IMR-90 (cell line): Measurements from ENCODE around the gene TOMM34. TPM values are rescaled to one million over a fixed set of nuclear protein-coding genes. Genes with fewer than 3 reads are reported as not detected.

Experiments
- ATAC-seq: fragments of 200-7000 bp; cut with Tn5 transposase; 2 replicates; pipeline ENCODE4 v1.9.1; 2020; ENCODE audit warnings: low read depth, mild to moderate bottlenecking, moderate library complexity
- Bru-seq: library from RNA; stranded (reverse); fragments of 400-500 nt; gene quantifications from one replicate; lab custom pipeline; 2021; lab: Mats Ljungman, UMichigan
- BruChase-seq, 2 experiments: library from RNA; stranded (reverse); fragments of 400-500 nt; gene quantifications; one replicate each; lab custom pipeline; 2021; lab: Mats Ljungman, UMichigan
- BruUV-seq: library from RNA; stranded (reverse); fragments of 400-500 nt; replicated peaks from 2 replicates; lab custom pipeline; 2021; lab: Mats Ljungman, UMichigan
- CTCF ChIA-PET: fragments of 300-600 bp; formaldehyde crosslinking; extraction: SDS; loops from one replicate; lab custom pipeline; 2021; ENCODE audit warnings: antibody characterized with exemption; lab: Yijun Ruan, JAX
- POLR2A ChIA-PET: fragments of 300-600 bp; sonication (Branson Sonifier 250); formaldehyde crosslinking; loops from one replicate; lab custom pipeline; 2022; ENCODE audit warnings: antibody characterized with exemption; ENCODE audit not compliant: unreplicated experiment; lab: Charles Lee
- DNase-seq: peaks from one replicate; pipeline ENCODE4 v3.0.0; 2013
- H2AFZ ChIP-seq: replicated peaks from 2 replicates; pipeline ENCODE3; 2013; ENCODE audit warnings: low read length, mild to moderate bottlenecking; ENCODE audit not compliant: poor library complexity
- H2AK5ac ChIP-seq: 2 replicates; pipeline ENCODE4 v1.6.1; 2013; ENCODE audit warnings: low read depth, low read length, inconsistent platforms
- H2AK9ac ChIP-seq: replicated peaks from 2 replicates; pipeline ENCODE3; 2013; ENCODE audit warnings: mild to moderate bottlenecking, low read depth, low read length, moderate library complexity; ENCODE audit not compliant: poor library complexity
- H2BK120ac ChIP-seq: 2 replicates; pipeline ENCODE4 v1.6.1; 2013; ENCODE audit warnings: low read depth, low read length, inconsistent platforms
- H2BK15ac ChIP-seq: 3 replicates; pipeline ENCODE4 v1.6.1; 2013; ENCODE audit warnings: low read depth, low read length, inconsistent platforms
- H2BK20ac ChIP-seq: 2 replicates; pipeline ENCODE4 v1.6.1; 2013; ENCODE audit warnings: low read depth, mild to moderate bottlenecking, inconsistent platforms, low read length, moderate library complexity
- H2BK5ac ChIP-seq: 2 replicates; pipeline ENCODE4 v1.6.1; 2013; ENCODE audit warnings: mild to moderate bottlenecking, low read depth, low read length, inconsistent platforms; ENCODE audit not compliant: poor library complexity, severe bottlenecking
- H3K14ac ChIP-seq: replicated peaks from 2 replicates; pipeline ENCODE4 v1.6.1; 2013; ENCODE audit warnings: low read depth, low read length, inconsistent platforms
- H3K18ac ChIP-seq: 2 replicates; pipeline ENCODE4 v1.6.1; 2013; ENCODE audit warnings: low read depth, low read length, control low read depth
- H3K23ac ChIP-seq: 2 replicates; pipeline ENCODE4 v1.6.1; 2013; ENCODE audit warnings: low read depth, low read length, inconsistent platforms
- H3K27ac ChIP-seq: 2 replicates; pipeline ENCODE4 v1.5.1; 2013; ENCODE audit warnings: mild to moderate bottlenecking, control low read depth, low read length; ENCODE audit not compliant: insufficient read depth
- H3K27me3 ChIP-seq: 2 replicates; pipeline ENCODE4 v1.6.1; 2013; ENCODE audit warnings: low read length; ENCODE audit not compliant: control insufficient read depth, insufficient read depth
- H3K36me3 ChIP-seq: 2 replicates; pipeline ENCODE4 v1.6.1; 2013; ENCODE audit warnings: low read length, mixed read lengths; ENCODE audit not compliant: control insufficient read depth, insufficient read depth
- H3K4ac ChIP-seq: 2 replicates; pipeline ENCODE4 v1.6.1; 2013; ENCODE audit warnings: low read depth, low read length, inconsistent platforms
- H3K4me1 ChIP-seq: 2 replicates; pipeline ENCODE4 v1.6.1; 2013; ENCODE audit warnings: low read length, mixed read lengths; ENCODE audit not compliant: control insufficient read depth, insufficient read depth
- H3K4me2 ChIP-seq: 2 replicates; pipeline ENCODE4 v1.6.1; 2013; ENCODE audit warnings: low read depth, mild to moderate bottlenecking, control low read depth, low read length, moderate library complexity
- H3K4me3 ChIP-seq: 2 replicates; pipeline ENCODE4 v1.5.1; 2013; ENCODE audit warnings: low read depth, mild to moderate bottlenecking, control low read depth, low read length, moderate library complexity; ENCODE audit not compliant: insufficient read depth
- H3K56ac ChIP-seq: 2 replicates; pipeline ENCODE4 v1.6.1; 2013; ENCODE audit warnings: low read length, inconsistent platforms; ENCODE audit not compliant: insufficient read depth; ENCODE audit errors: extremely low read depth
- H3K79me1 ChIP-seq, 2 experiments: 2 replicates each; pipeline ENCODE4 v1.6.1; 2013; ENCODE audit warnings: low read length in 2 of 2, inconsistent platforms in 1 of 2, low read depth in 1 of 2
- H3K9ac ChIP-seq: 2 replicates; pipeline ENCODE4 v1.6.1; 2013; ENCODE audit warnings: low read depth, low read length, control low read depth
- H3K9me1 ChIP-seq: 2 replicates; pipeline ENCODE4 v1.6.1; 2013; ENCODE audit warnings: low read length, inconsistent platforms; ENCODE audit not compliant: insufficient read depth
- H3K9me3 ChIP-seq: 2 replicates; pipeline ENCODE4 v1.6.1; 2013; ENCODE audit warnings: low read length; ENCODE audit not compliant: control insufficient read depth, insufficient read depth
- H4K20me1 ChIP-seq: 2 replicates; pipeline ENCODE4 v1.6.1; 2013; ENCODE audit warnings: low read length, inconsistent platforms; ENCODE audit not compliant: insufficient read depth
- H4K5ac ChIP-seq: 2 replicates; pipeline ENCODE4 v1.6.1; 2013; ENCODE audit warnings: mild to moderate bottlenecking, low read depth, low read length, control low read depth
- H4K8ac ChIP-seq, 2 experiments: 2 replicates each; pipeline ENCODE4 v1.6.1; 2013; ENCODE audit warnings: low read depth in 2 of 2, low read length in 2 of 2, control low read depth in 1 of 2, inconsistent platforms in 1 of 2
- H4K91ac ChIP-seq: 2 replicates; pipeline ENCODE4 v1.6.1; 2013; ENCODE audit warnings: low read depth, low read length, inconsistent platforms; ENCODE audit not compliant: insufficient read depth
- BHLHE40 ChIP-seq: fragments of 150-350 bp; IDR thresholded peaks from 2 replicates; pipeline ENCODE4 v1.6.1; 2016; ENCODE audit warnings: mild to moderate bottlenecking, low read depth, low read length
- CEBPB ChIP-seq: IDR thresholded peaks from 2 replicates; pipeline ENCODE4 v1.6.1; 2012; ENCODE audit warnings: low read depth, low read length, improper control_type of control experiment
- CHD1 ChIP-seq: IDR thresholded peaks from 2 replicates; pipeline ENCODE4 v1.6.1; 2012; ENCODE audit warnings: low read depth, low read length, improper control_type of control experiment
- MAFK ChIP-seq: IDR thresholded peaks from 2 replicates; pipeline ENCODE4 v1.6.1; 2012; ENCODE audit warnings: low read depth, low read length, improper control_type of control experiment
- MAZ ChIP-seq: IDR thresholded peaks from 2 replicates; pipeline ENCODE4 v1.6.1; 2012; ENCODE audit warnings: low read depth, mild to moderate bottlenecking, low read length, improper control_type of control experiment, moderate library complexity, borderline replicate concordance
- MXI1 ChIP-seq: IDR thresholded peaks from 2 replicates; pipeline ENCODE4 v1.6.1; 2012; ENCODE audit warnings: low read depth, mild to moderate bottlenecking, low read length, moderate library complexity, borderline replicate concordance
- POLR2A ChIP-seq: IDR thresholded peaks from 2 replicates; pipeline ENCODE4 v1.6.1; 2012; ENCODE audit warnings: mild to moderate bottlenecking, low read depth, low read length
- RAD21 ChIP-seq: IDR thresholded peaks from 2 replicates; pipeline ENCODE4 v1.6.1; 2012; ENCODE audit warnings: low read length, improper control_type of control experiment
- RCOR1 ChIP-seq: IDR thresholded peaks from 2 replicates; pipeline ENCODE4 v1.6.1; 2012; ENCODE audit warnings: mild to moderate bottlenecking, low read length, improper control_type of control experiment; ENCODE audit not compliant: insufficient replicate concordance
- RFX5 ChIP-seq: IDR thresholded peaks from 2 replicates; pipeline ENCODE4 v1.8.0; 2012; ENCODE audit warnings: low read depth, mild to moderate bottlenecking, low read length, moderate library complexity
- WGBS, 2 experiments: methylation state at CpG; one replicate each; pipeline versions ENCODE4 v1.1.5 to v1.1.7; 2013; ENCODE audit warnings: missing lambda C conversion rate in 2 of 2; ENCODE audit not compliant: insufficient read length in 1 of 2; ENCODE audit errors: extremely low coverage in 2 of 2; 5-methylcytosine and 5-hydroxymethylcytosine counted together
- dilution Hi-C: fragments of 300-500 bp; cut with HindIII; formaldehyde crosslinking; loops from one replicate; pipeline ENCODE4 v1.14.3; 2018; ENCODE audit warnings: low sequenced_read_pairs; ENCODE audit not compliant: unreplicated experiment
- in situ Hi-C: fragments of 300-500 bp; cut with MboI; formaldehyde crosslinking; loops from 3 replicates; pipeline ENCODE4 v1.14.3; 2019; ENCODE audit warnings: low sequenced_read_pairs, inconsistent platforms, mixed read lengths
- intact Hi-C: fragments of 100-400 bp; cut with micrococcal nuclease; formaldehyde crosslinking; loops from 2 replicates; pipeline ENCODE4 v1.10.0; 2022
- long read RNA-seq: library from polyadenylated mRNA; unstranded; transcript quantifications from one replicate; pipeline ENCODE4 v2.0.0, GENCODE V29; 2021; ENCODE audit not compliant: unreplicated experiment
- polyA plus RNA-seq, 3 experiments: library from polyadenylated mRNA; depleted of rRNA; stranded (reverse); fragments of >200 nt; gene quantifications; 2 replicates each; pipeline ENCODE4 v1.2.3, GENCODE V29; 2012; ENCODE audit warnings: low replicate concordance in 1 of 3
- total RNA-seq: library from RNA; depleted of rRNA; stranded (reverse); fragments of >200 nt; gene quantifications from 2 replicates; pipeline ENCODE4 v1.2.3, GENCODE V29; 2012; rRNA removed
- TF ChIP-seq, protein P1 (sequence below): conservative IDR thresholded peaks from 2 replicates; pipeline ENCODE4 v1.5.1; 2012; ENCODE audit warnings: mild to moderate bottlenecking, low read depth, low read length, improper control_type of control experiment

The TOMM34 gene, protein sequence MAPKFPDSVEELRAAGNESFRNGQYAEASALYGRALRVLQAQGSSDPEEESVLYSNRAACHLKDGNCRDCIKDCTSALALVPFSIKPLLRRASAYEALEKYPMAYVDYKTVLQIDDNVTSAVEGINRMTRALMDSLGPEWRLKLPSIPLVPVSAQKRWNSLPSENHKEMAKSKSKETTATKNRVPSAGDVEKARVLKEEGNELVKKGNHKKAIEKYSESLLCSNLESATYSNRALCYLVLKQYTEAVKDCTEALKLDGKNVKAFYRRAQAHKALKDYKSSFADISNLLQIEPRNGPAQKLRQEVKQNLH
- total RNA-seq (82.8 and 97.5 TPM in 2 replicates), polyA plus RNA-seq (2012; rRNA removed) (98.2 and 101 TPM in 2 replicates), Bru-seq, nascent RNA (percentile 71 among the genes with signal in this experiment), BruChase-seq, experiment 1, labeled RNA remaining after a 6-hour chase (percentile 65 among the genes with signal in this experiment), BruChase-seq, experiment 2, labeled RNA remaining after a 2-hour chase (percentile 60 among the genes with signal in this experiment)
- polyA plus RNA-seq (2012; cell fraction: cytosol; rRNA removed) = 52.7 and 67.7 TPM in 2 replicates
- 29.9 and 31.3 TPM in 2 replicates for polyA plus RNA-seq (2012; cell fraction: nucleus; rRNA removed; ENCODE audit: low replicate concordance)
- long read RNA-seq, transcript TOMM34-201 (7 exons, 2,062 nt) = major isoform, 40 of 61 reads
- long read RNA-seq, partial matches to known transcripts = 1 of 61 reads
- long read RNA-seq, other reads (novel, unspliced or antisense) = 20 of 61 reads

DNA sequence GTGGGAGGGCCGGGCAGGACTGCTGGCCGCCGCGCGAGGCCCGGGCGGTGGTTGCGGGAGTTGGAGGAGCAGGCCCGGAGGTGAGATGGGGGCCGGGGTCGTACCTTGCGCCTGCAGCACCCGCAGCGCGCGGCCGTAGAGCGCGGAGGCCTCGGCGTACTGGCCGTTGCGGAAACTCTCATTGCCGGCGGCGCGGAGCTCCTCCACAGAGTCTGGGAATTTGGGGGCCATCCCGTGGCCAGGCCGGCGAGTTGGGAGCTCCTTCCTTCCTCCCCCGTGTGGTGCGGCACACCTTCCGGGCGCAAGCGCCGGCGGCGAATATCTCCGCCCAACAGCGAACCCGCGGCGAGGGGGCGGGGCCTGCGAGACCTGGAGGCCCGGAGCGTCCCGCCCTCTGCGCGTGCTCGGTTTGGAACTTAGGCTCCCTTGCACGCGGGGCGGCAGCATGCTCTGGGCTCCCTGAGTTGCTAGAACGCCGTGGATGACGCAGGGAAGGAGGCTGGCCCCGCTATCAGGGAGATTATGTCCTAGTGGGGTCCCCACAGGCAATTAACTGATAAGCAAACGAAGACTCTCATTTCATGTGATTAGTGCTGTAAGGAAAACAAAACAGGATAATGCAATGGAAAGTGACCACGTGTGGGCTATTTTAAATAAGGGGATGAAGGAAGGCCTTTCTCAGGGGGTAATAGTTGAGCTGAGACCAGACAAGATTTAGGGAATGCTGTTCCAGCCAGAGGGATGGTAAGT lies at the start of gene TOMM34:
TOMM34 (minus strand) TSS at position 295 of the 750 bp plus-strand sequence; CDS start at position 231, 64 bp downstream.
- H2BK120ac ChIP-seq = no peak within 1 kb of the TSS
- peak within 1 kb of the TSS; percentile 24 for H4K91ac ChIP-seq
- peaks cover 23 to 43% of the 10 kb centered on the region in 2 experiments for H3K79me1 ChIP-seq
- peak within 1 kb of the TSS; percentile 12; the same call in 1 of the 2 replicates for H3K18ac ChIP-seq
- H3K9me1 ChIP-seq = peaks cover 6% of the 10 kb centered on the region
- peak within 1 kb of the TSS; percentile 74; the same call in 1 of the 3 replicates for H2BK15ac ChIP-seq
- in situ Hi-C loops = no loop called here
- peak within 1 kb of the TSS; percentile 95 for H2AFZ ChIP-seq
- ChIA-PET CTCF (interaction anchor here (1.0 to 1.1 kb wide), 2 partner anchors 9 to 13 kb away, joined by 3 to 6 read pairs; no protein-coding TSS in a partner anchor), POLR2A (interaction anchor here (0.5 kb wide), 1 partner anchor 36 kb away, joined by 4 read pairs; no protein-coding TSS in a partner anchor)
- H3K9me3 ChIP-seq = no peaks in the 10 kb centered on the region
- no TSS peak for BruUV-seq
- H3K4me1 ChIP-seq = peaks cover 5% of the 10 kb centered on the region
- peak within 1 kb of the TSS; percentile 61 for H3K14ac ChIP-seq
- H3K27me3 ChIP-seq = no peaks in the 10 kb centered on the region
- intact Hi-C loops = loop anchor here (5.0 to 10.0 kb wide), 2 partner anchors 815 to 1727 kb away; partner anchors contain the start of gene TP53RK
- peak within 1 kb of the TSS; percentile 65 for H3K27ac ChIP-seq
- H3K4me3 ChIP-seq = peak within 1 kb of the TSS; percentile 82
- peak within 1 kb of the TSS; percentile 75 to 90 for H4K8ac ChIP-seq
- peak within 1 kb of the TSS; percentile 89 for H2AK9ac ChIP-seq
- dilution Hi-C loops = no loop called here
- peak within 1 kb of the TSS; percentile 81 for H2BK5ac ChIP-seq
- no peak within 1 kb of the TSS; the same call in 1 of the 2 replicates for H4K5ac ChIP-seq
- 1% methylated on average over 16 of the region's 60 CpGs; no CpG with 5 or more reads in 1 of the 2 experiments for WGBS, 2 experiments
- peak; percentile 95 for ATAC-seq
- DNase-seq = peak; percentile 90
- H3K56ac ChIP-seq = peak within 1 kb of the TSS; percentile 22
- peak within 1 kb of the TSS; percentile 65 for H3K4ac ChIP-seq
- H3K9ac ChIP-seq = peak within 1 kb of the TSS; percentile 75
- H3K36me3 ChIP-seq = peaks cover 12% of the 10 kb centered on the region
- peak within 1 kb of the TSS; percentile 97 for H3K4me2 ChIP-seq
- H4K20me1 ChIP-seq = peaks cover 14% of the 10 kb centered on the region; the same call in 1 of the 2 replicates
- H3K23ac ChIP-seq = peak within 1 kb of the TSS; percentile 75
- no peak within 1 kb of the TSS for H2BK20ac ChIP-seq
- H2AK5ac ChIP-seq = peak within 1 kb of the TSS; percentile 9; the same call in 1 of the 2 replicates
- TF ChIP-seq BHLHE40 = peak; percentile 87
- TF ChIP-seq CEBPB = no peak
- TF ChIP-seq MAZ = peak; percentile 36; the same call in 1 of the 2 replicates
- TF ChIP-seq CHD1 = no peak
- peak; percentile 90; the same call in 1 of the 2 replicates for TF ChIP-seq POLR2A
- TF ChIP-seq MAFK = no peak
- no peak for TF ChIP-seq RCOR1
- TF ChIP-seq RAD21 = no peak
- TF ChIP-seq, protein P1, sequence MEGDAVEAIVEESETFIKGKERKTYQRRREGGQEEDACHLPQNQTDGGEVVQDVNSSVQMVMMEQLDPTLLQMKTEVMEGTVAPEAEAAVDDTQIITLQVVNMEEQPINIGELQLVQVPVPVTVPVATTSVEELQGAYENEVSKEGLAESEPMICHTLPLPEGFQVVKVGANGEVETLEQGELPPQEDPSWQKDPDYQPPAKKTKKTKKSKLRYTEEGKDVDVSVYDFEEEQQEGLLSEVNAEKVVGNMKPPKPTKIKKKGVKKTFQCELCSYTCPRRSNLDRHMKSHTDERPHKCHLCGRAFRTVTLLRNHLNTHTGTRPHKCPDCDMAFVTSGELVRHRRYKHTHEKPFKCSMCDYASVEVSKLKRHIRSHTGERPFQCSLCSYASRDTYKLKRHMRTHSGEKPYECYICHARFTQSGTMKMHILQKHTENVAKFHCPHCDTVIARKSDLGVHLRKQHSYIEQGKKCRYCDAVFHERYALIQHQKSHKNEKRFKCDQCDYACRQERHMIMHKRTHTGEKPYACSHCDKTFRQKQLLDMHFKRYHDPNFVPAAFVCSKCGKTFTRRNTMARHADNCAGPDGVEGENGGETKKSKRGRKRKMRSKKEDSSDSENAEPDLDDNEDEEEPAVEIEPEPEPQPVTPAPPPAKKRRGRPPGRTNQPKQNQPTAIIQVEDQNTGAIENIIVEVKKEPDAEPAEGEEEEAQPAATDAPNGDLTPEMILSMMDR = no peak
- TF ChIP-seq RFX5 = no peak
- peak; percentile 98 for TF ChIP-seq MXI1
